ENCODE results near the gene APOA1. TPM values are rescaled to one million over a fixed set of nuclear protein-coding genes. Genes with fewer than 3 reads are reported as not detected.

APOA1 gene
- total and polyA plus RNA-seq, 2 donors (not counting 3 experiments of a cell fraction or from before 2014, with no cell fraction given), result not detected

DNA sequence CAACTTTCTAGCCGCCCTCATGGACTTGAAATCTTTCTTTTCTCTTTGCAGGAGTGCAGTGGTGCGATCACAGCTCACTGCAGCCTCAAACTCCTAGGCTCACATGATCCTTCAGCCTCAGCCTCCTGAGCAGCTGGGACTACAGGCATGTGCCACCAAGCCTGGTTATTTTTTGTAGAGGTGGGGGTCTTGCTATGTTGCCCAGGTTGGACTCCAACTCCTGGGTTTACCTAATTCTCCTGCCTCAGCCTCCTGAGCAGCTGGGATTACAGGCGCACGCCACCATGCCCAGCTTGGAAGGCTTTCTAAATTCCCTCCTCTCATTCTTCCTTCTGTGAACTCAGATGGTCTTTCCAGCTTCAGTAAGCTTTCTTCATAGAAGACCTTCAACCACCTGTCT lies 4.7 kb upstream of the APOA1 start:
- CTCF ChIA-PET, result interaction anchor here (1.8 kb wide), 1 partner anchor 51 kb away, joined by 7 read pairs; the partner anchor contains the start of gene APOA5
- POLR2A ChIA-PET, result no interaction called here
- dilution Hi-C loops (cut with MboI; ENCODE audit: extremely low pct_ligation_motif_present, low sequenced_read_pairs), result no loop called here
- BruUV-seq (replicated peaks), result no TSS peak
- H3K4me3 ChIP-seq (replicated peaks in 1 of 3; ENCODE audit: insufficient read depth in 1 of 3, low read depth in 1 of 3, low read length in 3 of 3), result no peak overlapping the region
- no peak overlapping the region for H3K27ac ChIP-seq (ENCODE audit: insufficient read depth, low read depth, low read length)
- no peak overlapping the region for H3K9ac ChIP-seq (replicated peaks; ENCODE audit: extremely low read depth, insufficient read depth, low read length)
- FAIRE-seq (no peak), DNase-seq (ENCODE audit: low read depth, low spot score) (no peak)
- intact Hi-C loops (cut with micrococcal nuclease), result no loop called here
- H3K36me3 ChIP-seq (ENCODE audit: control insufficient read depth in 2 of 2, extremely low read depth in 1 of 2, insufficient read depth in 2 of 2, low read length in 2 of 2), result peaks cover 0 to 13% of the 10 kb centered on the region in 2 experiments
- TF ChIP-seq POLR2A (IDR thresholded peaks at IDR 0.05; ENCODE audit: low read depth, low read length), result no peak
- TF ChIP-seq, protein P1, sequence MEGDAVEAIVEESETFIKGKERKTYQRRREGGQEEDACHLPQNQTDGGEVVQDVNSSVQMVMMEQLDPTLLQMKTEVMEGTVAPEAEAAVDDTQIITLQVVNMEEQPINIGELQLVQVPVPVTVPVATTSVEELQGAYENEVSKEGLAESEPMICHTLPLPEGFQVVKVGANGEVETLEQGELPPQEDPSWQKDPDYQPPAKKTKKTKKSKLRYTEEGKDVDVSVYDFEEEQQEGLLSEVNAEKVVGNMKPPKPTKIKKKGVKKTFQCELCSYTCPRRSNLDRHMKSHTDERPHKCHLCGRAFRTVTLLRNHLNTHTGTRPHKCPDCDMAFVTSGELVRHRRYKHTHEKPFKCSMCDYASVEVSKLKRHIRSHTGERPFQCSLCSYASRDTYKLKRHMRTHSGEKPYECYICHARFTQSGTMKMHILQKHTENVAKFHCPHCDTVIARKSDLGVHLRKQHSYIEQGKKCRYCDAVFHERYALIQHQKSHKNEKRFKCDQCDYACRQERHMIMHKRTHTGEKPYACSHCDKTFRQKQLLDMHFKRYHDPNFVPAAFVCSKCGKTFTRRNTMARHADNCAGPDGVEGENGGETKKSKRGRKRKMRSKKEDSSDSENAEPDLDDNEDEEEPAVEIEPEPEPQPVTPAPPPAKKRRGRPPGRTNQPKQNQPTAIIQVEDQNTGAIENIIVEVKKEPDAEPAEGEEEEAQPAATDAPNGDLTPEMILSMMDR (IDR thresholded peaks at IDR 0.05; ENCODE audit: extremely low read depth in 1 of 2, insufficient read depth in 1 of 2, low read depth in 1 of 2, low read length in 2 of 2), result no peak
- TF ChIP-seq, protein P2, sequence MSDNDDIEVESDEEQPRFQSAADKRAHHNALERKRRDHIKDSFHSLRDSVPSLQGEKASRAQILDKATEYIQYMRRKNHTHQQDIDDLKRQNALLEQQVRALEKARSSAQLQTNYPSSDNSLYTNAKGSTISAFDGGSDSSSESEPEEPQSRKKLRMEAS (IDR thresholded peaks at IDR 0.05; ENCODE audit: insufficient read depth, insufficient read length), result no peak
- no peak for TF ChIP-seq MYC (IDR thresholded peaks at IDR 0.05; ENCODE audit: low read depth, low read length)
- TF ChIP-seq GATA2 (IDR thresholded peaks at IDR 0.05; ENCODE audit: insufficient read depth, insufficient read length, low read depth, low read length), result no peak
- no peak for TF ChIP-seq EZH2 (IDR thresholded peaks at IDR 0.05; ENCODE audit: borderline replicate concordance, low read depth, low read length, severe bottlenecking)
- TF ChIP-seq FOS (IDR thresholded peaks at IDR 0.05; ENCODE audit: borderline replicate concordance, insufficient read depth, low read length), result no peak
- no peak for TF ChIP-seq JUN (IDR thresholded peaks at IDR 0.05; ENCODE audit: borderline replicate concordance, insufficient read depth, insufficient read length, low read depth)
- H4K20me1 ChIP-seq (replicated peaks; ENCODE audit: control insufficient read depth, extremely low read depth, insufficient read depth, low read length), result no peaks in the 10 kb centered on the region
- H2AFZ ChIP-seq (ENCODE audit: low read depth, low read length), result no peak overlapping the region
- H3K27me3 ChIP-seq (ENCODE audit: control insufficient read depth in 2 of 2, insufficient read depth in 2 of 2, low read length in 2 of 2), result no peaks in the 10 kb centered on the region
- no peaks in the 10 kb centered on the region for H3K4me1 ChIP-seq (ENCODE audit: control insufficient read depth, extremely low read depth, insufficient read depth, low read length)
- H3K9me3 ChIP-seq (replicated peaks; ENCODE audit: control insufficient read depth, insufficient read depth, low read length), result no peaks in the 10 kb centered on the region
- no peak overlapping the region for H3K4me2 ChIP-seq (ENCODE audit: insufficient read depth, low read length)
- H3K9me1 ChIP-seq (replicated peaks; ENCODE audit: control insufficient read depth, extremely low read depth, insufficient read depth, low read length), result no peaks in the 10 kb centered on the region
- no peaks in the 10 kb centered on the region for H3K79me2 ChIP-seq (ENCODE audit: control insufficient read depth, insufficient read depth, low read length)

All from endothelial cell of umbilical vein (primary cell).